ENCODE data around the gene WSCD1. TPM values are rescaled to one million over a fixed set of nuclear protein-coding genes. Genes with fewer than 3 reads are reported as not detected.

The WSCD1 gene
- total RNA-seq, 2 experiments from 2014 or later, result not detected

- Mint-ChIP-seq H3K36me3 (no peaks in the 10 kb centered on the region), H3K4me3 (no peak overlapping the region), H3K4me1 (no peaks in the 10 kb centered on the region), H3K27ac (no peak overlapping the region), H3K9me3 (peaks cover 3% of the 10 kb centered on the region), H3K27me3 (peaks cover 3% of the 10 kb centered on the region)
- POLR2A ChIA-PET, result no interaction called here
- ATAC-seq (ENCODE audit: low read depth) (no peak), DNase-seq (no peak)
Observed at GRCh38 chr17:6145946-6146345, 75.8 kb downstream of the WSCD1 start.

- H3K4me1 Mint-ChIP-seq, result no peaks in the 10 kb centered on the region
- no peaks in the 10 kb centered on the region for H3K36me3 Mint-ChIP-seq
- DNase-seq (no peak), ATAC-seq (ENCODE audit: low read depth) (no peak)
- POLR2A ChIA-PET, result no interaction called here
- no peak overlapping the region for H3K4me3 Mint-ChIP-seq
- H3K9me3 Mint-ChIP-seq, result peaks cover 3% of the 10 kb centered on the region
- no peak overlapping the region for H3K27ac Mint-ChIP-seq
- peaks cover 3% of the 10 kb centered on the region for H3K27me3 Mint-ChIP-seq
Observed at GRCh38 chr17:6147042-6147441, 76.9 kb downstream of the WSCD1 start.

GRCh38 chr17:6153375-6153774 is 83.2 kb downstream of the WSCD1 start:
- Mint-ChIP-seq H3K27ac (no peak overlapping the region), H3K4me1 (no peaks in the 10 kb centered on the region), H3K36me3 (no peaks in the 10 kb centered on the region), H3K4me3 (no peak overlapping the region), H3K9me3 (no peaks in the 10 kb centered on the region), H3K27me3 (peaks cover 3% of the 10 kb centered on the region)
- DNase-seq (no peak), ATAC-seq (ENCODE audit: low read depth) (no peak)
- POLR2A ChIA-PET, result no interaction called here

GRCh38 chr17:6157716-6158115 is 87.5 kb downstream of the WSCD1 start:
- Mint-ChIP-seq H3K4me3 (no peak overlapping the region), H3K4me1 (no peaks in the 10 kb centered on the region), H3K27me3 (no peaks in the 10 kb centered on the region), H3K9me3 (no peaks in the 10 kb centered on the region), H3K36me3 (no peaks in the 10 kb centered on the region), H3K27ac (no peak overlapping the region)
- ATAC-seq (ENCODE audit: low read depth) (no peak), DNase-seq (no peak)
- POLR2A ChIA-PET, result no interaction called here

GRCh38 chr17:6159541-6160231 is 89.5 kb downstream of the WSCD1 start:
- no peaks in the 10 kb centered on the region for H3K27me3 Mint-ChIP-seq
- POLR2A ChIA-PET, result no interaction called here
- no peak overlapping the region for H3K27ac Mint-ChIP-seq
- ATAC-seq (ENCODE audit: low read depth), result no peak
- H3K36me3 Mint-ChIP-seq, result no peaks in the 10 kb centered on the region
- no peaks in the 10 kb centered on the region for H3K4me1 Mint-ChIP-seq
- no peaks in the 10 kb centered on the region for H3K9me3 Mint-ChIP-seq
- H3K4me3 Mint-ChIP-seq, result no peak overlapping the region
- no peak for DNase-seq

GRCh38 chr17:6160232-6160555 is 90.0 kb downstream of the WSCD1 start:
- ATAC-seq (ENCODE audit: low read depth), result no peak
- DNase-seq, result no peak

GRCh38 chr17:6160911-6161855 is 91.0 kb downstream of the WSCD1 start:
- Mint-ChIP-seq H3K9me3 (no peaks in the 10 kb centered on the region), H3K4me1 (no peaks in the 10 kb centered on the region), H3K27ac (no peak overlapping the region), H3K27me3 (no peaks in the 10 kb centered on the region), H3K36me3 (no peaks in the 10 kb centered on the region), H3K4me3 (no peak overlapping the region)
- DNase-seq (no peak), ATAC-seq (ENCODE audit: low read depth) (no peak)
- POLR2A ChIA-PET, result no interaction called here

More at GRCh38 chr17:6160232-6160555, 90.0 kb downstream of the WSCD1 start:
- POLR2A ChIA-PET, result no interaction called here
- Mint-ChIP-seq H3K27me3 (no peaks in the 10 kb centered on the region), H3K36me3 (no peaks in the 10 kb centered on the region), H3K27ac (no peak overlapping the region), H3K4me1 (no peaks in the 10 kb centered on the region), H3K4me3 (no peak overlapping the region), H3K9me3 (no peaks in the 10 kb centered on the region)

- H3K9me3 Mint-ChIP-seq, result no peaks in the 10 kb centered on the region
- H3K27ac Mint-ChIP-seq, result no peak overlapping the region
- H3K4me3 Mint-ChIP-seq, result no peak overlapping the region
- no peaks in the 10 kb centered on the region for H3K4me1 Mint-ChIP-seq
- no peaks in the 10 kb centered on the region for H3K27me3 Mint-ChIP-seq
- POLR2A ChIA-PET, result no interaction called here
- ATAC-seq (ENCODE audit: low read depth) (no peak), DNase-seq (no peak)
- H3K36me3 Mint-ChIP-seq, result no peaks in the 10 kb centered on the region
Observed at GRCh38 chr17:6162216-6162615, 92.0 kb downstream of the WSCD1 start.

GRCh38 chr17:6162892-6163291 is 92.7 kb downstream of the WSCD1 start:
- ATAC-seq (ENCODE audit: low read depth) (no peak), DNase-seq (no peak)
- no peaks in the 10 kb centered on the region for H3K9me3 Mint-ChIP-seq
- no peak overlapping the region for H3K4me3 Mint-ChIP-seq
- H3K4me1 Mint-ChIP-seq, result no peaks in the 10 kb centered on the region
- H3K27ac Mint-ChIP-seq, result no peak overlapping the region
- H3K27me3 Mint-ChIP-seq, result no peaks in the 10 kb centered on the region
- no peaks in the 10 kb centered on the region for H3K36me3 Mint-ChIP-seq
- POLR2A ChIA-PET, result no interaction called here

- Mint-ChIP-seq H3K4me3 (no peak overlapping the region), H3K27ac (no peak overlapping the region), H3K36me3 (no peaks in the 10 kb centered on the region), H3K27me3 (no peaks in the 10 kb centered on the region), H3K9me3 (no peaks in the 10 kb centered on the region), H3K4me1 (no peaks in the 10 kb centered on the region)
- no peak for DNase-seq
- no peak for ATAC-seq (ENCODE audit: low read depth)
- POLR2A ChIA-PET, result no interaction called here
Observed at GRCh38 chr17:6163612-6164333, 93.6 kb downstream of the WSCD1 start.

- Mint-ChIP-seq H3K4me3 (no peak overlapping the region), H3K9me3 (no peaks in the 10 kb centered on the region), H3K4me1 (no peaks in the 10 kb centered on the region), H3K27ac (no peak overlapping the region), H3K36me3 (no peaks in the 10 kb centered on the region), H3K27me3 (no peaks in the 10 kb centered on the region)
- POLR2A ChIA-PET, result no interaction called here
- no peak for DNase-seq
- no peak for ATAC-seq (ENCODE audit: low read depth)
Observed at GRCh38 chr17:6164996-6165395, 94.8 kb downstream of the WSCD1 start.

GRCh38 chr17:6165806-6166205 is 95.6 kb downstream of the WSCD1 start:
- ATAC-seq (ENCODE audit: low read depth) (no peak), DNase-seq (no peak)
- POLR2A ChIA-PET, result no interaction called here
- H3K27ac Mint-ChIP-seq, result no peak overlapping the region
- H3K4me1 Mint-ChIP-seq, result no peaks in the 10 kb centered on the region
- no peaks in the 10 kb centered on the region for H3K27me3 Mint-ChIP-seq
- H3K36me3 Mint-ChIP-seq, result no peaks in the 10 kb centered on the region
- no peaks in the 10 kb centered on the region for H3K9me3 Mint-ChIP-seq
- H3K4me3 Mint-ChIP-seq, result no peak overlapping the region

GRCh38 chr17:6166492-6167179 is 96.5 kb downstream of the WSCD1 start:
- H3K27me3 Mint-ChIP-seq, result no peaks in the 10 kb centered on the region
- H3K4me3 Mint-ChIP-seq, result no peak overlapping the region
- H3K4me1 Mint-ChIP-seq, result no peaks in the 10 kb centered on the region
- H3K27ac Mint-ChIP-seq, result no peak overlapping the region
- no peaks in the 10 kb centered on the region for H3K9me3 Mint-ChIP-seq
- DNase-seq (no peak), ATAC-seq (ENCODE audit: low read depth) (no peak)
- no peaks in the 10 kb centered on the region for H3K36me3 Mint-ChIP-seq
- POLR2A ChIA-PET, result no interaction called here
